T47D (cell line): ENCODE results near the gene ATP1B2.

Experiments
- DNase-seq, 2 experiments: peaks; one replicate each; pipeline versions ENCODE4 v3.0.0 to v3.0.0-alpha.2; 2011 to 2012; ENCODE audit warnings: low read depth in 1 of 2, low spot score in 1 of 2
- JUND ChIP-seq: IDR thresholded peaks from 2 replicates; pipeline ENCODE4 v1.6.1; 2012; ENCODE audit warnings: low read depth
- in situ Hi-C: cut with HindIII; loops from 2 replicates; pipeline ENCODE4 v1.10.0; 2016; ENCODE audit warnings: low sequenced_read_pairs, low pct_unique_long_range_greater_than_20kb

ATP1B2 gene

DNA sequence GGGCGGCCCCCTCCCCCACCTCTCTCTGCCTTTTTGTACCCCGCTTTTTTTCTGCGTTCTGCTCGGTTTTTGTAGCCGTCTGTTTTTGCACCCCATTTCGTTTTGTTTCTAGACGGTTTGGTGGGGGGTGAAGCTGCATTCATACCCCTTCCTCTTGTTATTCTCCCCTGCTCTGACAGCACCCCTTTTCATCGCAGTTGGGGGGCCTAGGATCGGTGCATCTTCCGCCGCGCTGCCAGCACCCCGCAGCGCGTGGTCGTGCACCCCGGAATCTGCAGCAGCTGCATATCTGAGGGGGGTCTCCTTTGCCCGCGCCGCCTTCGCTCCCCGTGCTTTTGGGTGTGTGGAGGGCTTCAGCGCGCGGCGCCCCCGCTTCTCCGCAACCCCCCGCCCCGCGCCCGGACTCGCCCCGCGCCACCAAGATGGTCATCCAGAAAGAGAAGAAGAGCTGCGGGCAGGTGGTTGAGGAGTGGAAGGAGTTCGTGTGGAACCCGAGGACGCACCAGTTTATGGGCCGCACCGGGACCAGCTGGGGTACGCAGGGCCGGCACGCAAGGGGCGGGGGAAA, 455 bp downstream of the ATP1B2 start:
- in situ Hi-C loops, result no loop called here
- DNase-seq, result no peak
- no peak for TF ChIP-seq JUND

DNA sequence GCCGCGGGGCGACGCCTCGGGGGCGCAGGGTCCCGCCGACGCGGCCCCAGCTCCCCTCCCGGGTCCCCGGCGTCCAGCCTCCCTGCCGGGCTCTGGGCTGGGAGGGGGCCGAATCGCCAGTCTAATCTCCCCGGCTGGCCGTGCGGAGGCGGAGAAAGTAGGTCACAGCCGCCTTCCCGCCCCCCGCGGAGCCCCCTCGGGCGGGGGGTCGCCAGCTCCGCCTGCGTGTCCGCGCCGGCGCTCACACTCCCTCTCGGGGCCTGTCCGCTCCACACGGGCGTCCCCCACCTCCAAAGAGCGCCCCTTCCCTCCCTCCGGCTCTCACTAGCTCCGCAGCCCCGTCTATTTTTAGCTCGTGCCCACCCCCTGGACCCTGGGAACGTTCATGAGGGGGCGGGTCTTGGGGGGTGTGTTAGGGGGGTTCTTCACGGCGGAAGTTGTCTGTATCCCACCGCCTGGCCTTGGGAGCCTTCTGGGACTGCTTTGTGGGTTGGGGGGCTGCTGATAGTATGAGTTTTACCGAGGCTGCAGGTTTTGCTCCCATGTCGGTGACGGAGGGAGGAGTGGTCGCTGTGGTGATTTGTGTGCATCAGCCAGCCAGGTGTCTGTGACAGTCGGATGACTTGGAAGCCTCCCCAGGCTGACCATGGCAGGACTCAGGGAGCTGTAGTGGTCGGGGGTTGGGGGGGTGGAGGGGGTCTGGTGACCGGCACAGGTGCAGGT, 1.1 kb downstream of the ATP1B2 start:
- no peak for DNase-seq
- in situ Hi-C loops, result no loop called here
- TF ChIP-seq JUND, result no peak

DNA sequence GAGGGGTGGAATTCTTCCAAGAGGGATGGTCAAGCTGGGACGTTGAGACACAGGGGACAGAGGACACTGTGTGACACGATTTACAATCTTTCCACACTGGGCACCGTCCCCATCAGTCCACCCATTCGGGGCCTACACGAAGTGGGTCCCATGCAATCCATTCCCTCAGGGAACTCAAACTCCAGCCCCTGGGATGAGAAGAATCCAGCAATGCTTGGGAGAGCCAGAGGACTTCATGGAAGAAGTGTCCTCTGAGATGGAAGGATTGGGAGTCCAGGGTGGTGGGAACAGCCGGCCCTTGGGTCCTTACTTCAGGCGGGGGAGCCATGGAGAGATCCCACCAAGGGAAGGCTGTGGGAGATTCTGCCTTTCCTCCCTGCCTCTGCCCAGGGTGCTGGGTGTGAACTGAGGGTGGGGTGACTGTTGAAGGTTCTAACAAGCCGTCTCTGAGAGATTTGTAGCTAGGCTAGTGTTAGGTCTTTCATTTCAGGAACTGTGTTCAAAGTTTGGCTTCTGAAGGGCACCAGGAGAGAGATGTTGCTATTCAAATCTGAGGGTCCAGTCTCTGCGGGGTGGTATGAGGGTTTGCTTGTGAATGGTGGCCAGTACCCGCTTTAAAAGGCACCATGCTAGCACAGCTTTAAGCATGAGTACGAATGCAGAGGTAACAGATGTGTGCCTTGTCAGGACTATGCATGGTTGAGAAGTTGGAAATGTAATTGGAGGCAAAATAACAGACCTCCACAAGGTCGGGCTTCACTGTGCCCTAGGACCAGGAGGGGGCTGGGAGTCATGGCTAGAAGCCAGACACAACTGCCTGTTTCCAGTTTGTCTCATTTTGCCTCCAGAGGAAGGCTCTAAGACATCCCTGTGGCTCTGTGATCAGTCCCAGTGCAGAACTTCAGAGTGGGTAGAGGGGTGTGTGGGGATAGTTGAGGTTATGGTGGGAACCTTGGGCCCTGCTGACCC, 1.9 kb downstream of the ATP1B2 start:
- no peak for DNase-seq
- in situ Hi-C loops, result no loop called here
- no peak for TF ChIP-seq JUND

DNA sequence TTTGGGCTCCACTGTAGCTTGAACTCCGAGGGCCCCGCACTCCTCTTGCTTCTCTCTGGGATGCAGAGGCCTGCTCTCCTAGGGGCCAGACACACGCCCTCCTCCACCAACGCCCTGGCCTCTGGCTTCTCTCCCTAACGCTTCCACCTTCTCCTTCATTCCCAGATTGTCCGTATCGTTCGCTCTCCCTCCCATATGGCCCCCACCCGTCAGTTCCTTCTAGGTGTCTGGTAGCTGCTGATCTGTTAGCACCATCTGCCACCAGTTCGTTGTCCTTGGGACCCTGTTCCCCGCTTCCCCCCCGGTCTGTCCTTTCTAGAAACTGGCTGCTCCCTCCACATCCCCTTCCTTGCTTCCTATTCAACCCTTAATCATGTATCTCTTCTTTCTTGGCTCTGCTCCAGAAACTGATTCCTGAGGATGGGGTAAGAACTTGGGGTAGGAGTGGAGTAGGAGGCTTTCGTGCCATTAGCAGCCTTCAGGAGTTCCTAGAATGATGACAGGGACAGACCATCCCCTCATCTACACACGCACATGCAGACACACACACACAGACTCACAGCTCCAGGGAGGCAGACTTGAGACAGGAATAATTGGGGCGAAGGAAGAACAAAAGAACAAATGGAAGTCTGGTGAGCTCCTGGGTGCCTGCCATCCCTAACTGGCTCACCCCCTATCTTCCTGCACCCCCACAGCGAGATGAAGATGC, 4.3 kb downstream of the ATP1B2 start:
- in situ Hi-C loops, result no loop called here
- DNase-seq, result no peak
- no peak for TF ChIP-seq JUND

DNA sequence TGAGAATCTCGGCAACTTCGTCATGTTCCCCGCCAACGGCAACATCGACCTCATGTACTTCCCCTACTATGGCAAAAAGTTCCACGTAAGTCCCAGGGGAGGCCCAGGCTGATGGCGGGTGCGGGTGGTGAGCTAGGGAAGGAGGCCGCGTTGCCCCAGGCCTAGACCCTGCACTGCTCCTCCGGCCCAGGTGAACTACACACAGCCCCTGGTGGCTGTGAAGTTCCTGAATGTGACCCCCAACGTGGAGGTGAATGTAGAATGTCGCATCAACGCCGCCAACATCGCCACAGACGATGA, 4.8 kb downstream of the ATP1B2 start:
- DNase-seq, result no peak
- TF ChIP-seq JUND, result no peak
- in situ Hi-C loops, result no loop called here

GRCh38 chr17:7656958-7657609, 6.4 kb downstream of the ATP1B2 start:
- in situ Hi-C loops, result no loop called here
- TF ChIP-seq JUND, result no peak
- no peak for DNase-seq

DNA sequence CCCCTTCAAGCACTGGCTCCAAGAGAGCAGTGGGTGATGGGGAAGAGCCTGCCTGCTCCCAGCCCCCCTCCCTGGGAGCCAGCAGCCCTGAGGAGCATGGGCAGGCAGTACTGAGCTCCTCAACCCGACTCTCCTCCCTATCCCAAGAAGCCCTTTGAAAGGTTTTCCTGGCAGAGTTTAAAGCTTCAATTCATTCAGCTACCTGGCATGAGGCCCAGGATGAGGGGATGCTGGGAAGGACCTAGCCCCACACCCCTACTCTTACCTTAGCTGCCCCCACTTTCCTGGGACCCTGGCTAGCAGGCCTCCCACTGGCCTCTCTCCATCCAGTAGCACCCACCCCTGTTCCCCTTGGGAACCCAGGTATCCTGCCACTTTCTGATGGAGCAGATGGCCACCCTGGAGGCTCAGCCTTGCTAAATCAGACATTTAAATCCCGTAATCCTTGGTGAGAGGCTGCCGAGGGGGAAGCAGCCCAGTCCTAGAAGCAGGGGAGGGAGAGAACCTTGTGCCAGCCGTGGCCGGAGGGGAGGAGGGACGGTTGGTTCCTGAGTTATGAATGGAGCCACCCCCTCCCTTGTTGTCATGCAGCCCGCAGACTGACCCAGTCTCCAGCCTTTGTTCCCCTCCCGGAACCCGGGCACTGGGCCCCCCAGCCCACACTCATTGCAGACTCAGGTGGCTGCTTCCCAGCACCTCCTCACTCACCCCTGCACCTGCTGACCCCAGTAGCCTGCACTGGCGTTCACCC, 17.1 kb downstream of the ATP1B2 start:
- DNase-seq, result no peak
- in situ Hi-C loops, result no loop called here
- no peak for TF ChIP-seq JUND

DNA sequence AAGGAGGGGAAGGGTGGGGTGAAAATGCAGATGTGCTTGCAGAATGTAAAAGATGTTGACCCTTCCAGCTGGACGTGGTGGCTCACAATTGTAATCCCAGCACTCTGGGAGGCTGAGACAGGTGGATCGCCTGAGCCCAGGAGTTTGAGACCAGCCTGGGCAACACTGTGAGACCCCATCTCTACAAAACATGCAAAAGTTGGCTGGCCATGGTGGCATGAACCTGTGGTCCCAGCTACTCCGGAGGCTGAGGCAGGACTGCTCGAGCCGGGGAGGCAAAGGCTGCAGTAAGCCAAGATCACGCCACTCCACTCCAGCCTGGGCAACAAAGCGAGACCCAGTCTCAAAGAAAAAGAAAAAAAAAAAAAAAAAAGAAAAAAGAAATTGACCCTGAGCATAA, 17.8 kb downstream of the ATP1B2 start:
- no peak for DNase-seq
- TF ChIP-seq JUND, result no peak
- in situ Hi-C loops, result no loop called here

DNA sequence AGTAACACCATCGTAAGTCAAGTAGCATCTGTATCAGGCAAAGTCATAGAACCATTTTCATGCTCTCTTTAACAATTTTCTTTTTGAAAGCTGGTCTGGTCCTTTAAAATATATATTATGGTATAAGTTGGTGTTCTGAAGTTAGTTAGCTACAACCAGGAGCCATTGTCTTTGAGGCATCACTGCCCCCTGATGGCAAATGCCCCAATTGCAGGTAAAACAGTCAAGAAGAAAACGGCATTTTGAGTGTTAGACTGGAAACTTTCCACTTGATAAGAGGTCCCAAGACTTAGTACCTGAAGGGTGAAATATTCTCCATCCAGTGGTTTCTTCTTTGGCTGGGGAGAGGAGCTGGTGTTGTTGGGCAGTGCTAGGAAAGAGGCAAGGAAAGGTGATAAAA, 22.5 kb downstream of the ATP1B2 start:
- in situ Hi-C loops, result no loop called here
- no peak for DNase-seq
- no peak for TF ChIP-seq JUND

DNA sequence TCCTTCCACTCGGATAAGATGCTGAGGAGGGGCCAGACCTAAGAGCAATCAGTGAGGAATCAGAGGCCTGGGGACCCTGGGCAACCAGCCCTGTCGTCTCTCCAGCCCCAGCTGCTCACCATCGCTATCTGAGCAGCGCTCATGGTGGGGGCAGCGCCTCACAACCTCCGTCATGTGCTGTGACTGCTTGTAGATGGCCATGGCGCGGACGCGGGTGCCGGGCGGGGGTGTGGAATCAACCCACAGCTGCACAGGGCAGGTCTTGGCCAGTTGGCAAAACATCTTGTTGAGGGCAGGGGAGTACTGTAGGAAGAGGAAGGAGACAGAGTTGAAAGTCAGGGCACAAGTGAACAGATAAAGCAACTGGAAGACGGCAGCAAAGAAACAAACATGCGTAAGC, 24.2 kb downstream of the ATP1B2 start:
- no peak for DNase-seq
- no peak for TF ChIP-seq JUND
- in situ Hi-C loops, result no loop called here

- in situ Hi-C loops, result no loop called here
- no peak for TF ChIP-seq JUND
- DNase-seq, result no peak
Observed at GRCh38 chr17:7676533-7676932, 25.8 kb downstream of the ATP1B2 start.

- in situ Hi-C loops, result no loop called here
- TF ChIP-seq JUND, result no peak
- no peak for DNase-seq
Observed at GRCh38 chr17:7677388-7678067, 26.8 kb downstream of the ATP1B2 start.
